ENCODE data around the gene SIGLEC12.

The SIGLEC12 gene

GRCh38 chr19:51501594-51502263 lies at the start of gene SIGLEC12:
SIGLEC12 (minus strand) TSS chr19:51501800; CDS start chr19:51501733, 67 bp downstream.
- peak in 1 of 2 donors; percentile 55 for ATAC-seq

- no peak for ATAC-seq
Observed at GRCh38 chr19:51550848-51551672, 49.5 kb upstream of the SIGLEC12 start.

- ATAC-seq, result no peak
Observed at GRCh38 chr19:51549533-51550324, 48.1 kb upstream of the SIGLEC12 start.

GRCh38 chr19:51548891-51549305 lies 47.3 kb upstream of the SIGLEC12 start:
- ATAC-seq, result no peak

GRCh38 chr19:51548213-51548651 lies 46.6 kb upstream of the SIGLEC12 start:
- ATAC-seq, result no peak

GRCh38 chr19:51547397-51548212 lies 46.0 kb upstream of the SIGLEC12 start:
- no peak for ATAC-seq

GRCh38 chr19:51546650-51547396 lies 45.2 kb upstream of the SIGLEC12 start:
- ATAC-seq, result peak; percentile 21 to 53

GRCh38 chr19:51546107-51546649 lies 44.6 kb upstream of the SIGLEC12 start:
- ATAC-seq, result no peak

- ATAC-seq, result no peak
Observed at GRCh38 chr19:51544038-51544437, 42.4 kb upstream of the SIGLEC12 start.

- no peak for ATAC-seq
Observed at GRCh38 chr19:51542699-51543098, 41.1 kb upstream of the SIGLEC12 start.

- no peak for ATAC-seq
Observed at GRCh38 chr19:51541458-51542357, 40.1 kb upstream of the SIGLEC12 start.

- ATAC-seq, result no peak
Observed at GRCh38 chr19:51539821-51540366, 38.3 kb upstream of the SIGLEC12 start.

GRCh38 chr19:51535535-51535934 lies 33.9 kb upstream of the SIGLEC12 start:
- ATAC-seq, result no peak

- peak; percentile 44 to 68 for ATAC-seq
Observed at GRCh38 chr19:51531349-51532315, 30.0 kb upstream of the SIGLEC12 start, which contains the start of gene SIGLEC6. SIGLEC6 (minus strand) TSS chr19:51531670; CDS start chr19:51531648, 22 bp downstream.

GRCh38 chr19:51530616-51531015 lies 29.0 kb upstream of the SIGLEC12 start:
- no peak for ATAC-seq

- ATAC-seq, result no peak
Observed at GRCh38 chr19:51529301-51529700, 27.7 kb upstream of the SIGLEC12 start.

- no peak for ATAC-seq
Observed at GRCh38 chr19:51525651-51526050, 24.1 kb upstream of the SIGLEC12 start.

GRCh38 chr19:51524666-51525264 lies 23.2 kb upstream of the SIGLEC12 start:
- ATAC-seq, result no peak
